Measurements from ENCODE around the gene TMEM258. TPM values are rescaled to one million over a fixed set of nuclear protein-coding genes. Genes with fewer than 3 reads are reported as not detected.

TMEM258 gene
- total RNA-seq, 1 experiment from 2014 or later: 296 TPM

- Histone ChIP-seq H3K36me3 (replicated peaks; ENCODE audit: control insufficient read depth, insufficient read depth, low read length) (peaks cover 34% of the 10 kb centered on the region), H3K27me3 (ENCODE audit: control insufficient read depth, insufficient read depth, low read length) (no peaks in the 10 kb centered on the region), H3K4me3 (ENCODE audit: insufficient read depth, low read depth, low read length) (peak overlapping the region; percentile 41)
- peak; percentile 55 for DNase-seq
These were observed 22.0 kb upstream of the TMEM258 start for GRCh38 chr11:61814247-61814957.

- Histone ChIP-seq H3K36me3 (replicated peaks; ENCODE audit: control insufficient read depth, insufficient read depth, low read length) (peaks cover 42% of the 10 kb centered on the region), H3K27me3 (ENCODE audit: control insufficient read depth, insufficient read depth, low read length) (no peaks in the 10 kb centered on the region), H3K4me3 (ENCODE audit: insufficient read depth, low read depth, low read length) (no peak overlapping the region)
- no peak for DNase-seq
These were observed 20.5 kb upstream of the TMEM258 start for GRCh38 chr11:61812736-61813411.

- Histone ChIP-seq H3K36me3 (replicated peaks; ENCODE audit: control insufficient read depth, insufficient read depth, low read length) (peaks cover 46% of the 10 kb centered on the region), H3K27me3 (ENCODE audit: control insufficient read depth, insufficient read depth, low read length) (no peaks in the 10 kb centered on the region), H3K4me3 (ENCODE audit: insufficient read depth, low read depth, low read length) (no peak overlapping the region)
- no peak for DNase-seq
These were observed 19.4 kb upstream of the TMEM258 start for GRCh38 chr11:61811831-61812230.

GRCh38 chr11:61810671-61811175, 18.3 kb upstream of the TMEM258 start:
- peaks cover 53% of the 10 kb centered on the region for H3K36me3 ChIP-seq (replicated peaks; ENCODE audit: control insufficient read depth, insufficient read depth, low read length)
- no peak for DNase-seq

GRCh38 chr11:61806785-61807184, 14.4 kb upstream of the TMEM258 start:
- no peak overlapping the region for H3K4me3 ChIP-seq (ENCODE audit: insufficient read depth, low read depth, low read length)
- H3K27me3 ChIP-seq (ENCODE audit: control insufficient read depth, insufficient read depth, low read length): no peaks in the 10 kb centered on the region
- DNase-seq: no peak
- H3K36me3 ChIP-seq (replicated peaks; ENCODE audit: control insufficient read depth, insufficient read depth, low read length): peaks cover 72% of the 10 kb centered on the region

More at GRCh38 chr11:61810671-61811175, 18.3 kb upstream of the TMEM258 start:
- H3K27me3 ChIP-seq (ENCODE audit: control insufficient read depth, insufficient read depth, low read length): no peaks in the 10 kb centered on the region
- no peak overlapping the region for H3K4me3 ChIP-seq (ENCODE audit: insufficient read depth, low read depth, low read length)

- no peak for DNase-seq
- peaks cover 67% of the 10 kb centered on the region for H3K36me3 ChIP-seq (replicated peaks; ENCODE audit: control insufficient read depth, insufficient read depth, low read length)
- H3K4me3 ChIP-seq (ENCODE audit: insufficient read depth, low read depth, low read length): no peak overlapping the region
- H3K27me3 ChIP-seq (ENCODE audit: control insufficient read depth, insufficient read depth, low read length): no peaks in the 10 kb centered on the region
These were observed 12.7 kb upstream of the TMEM258 start for GRCh38 chr11:61805146-61805545.

GRCh38 chr11:61803889-61804647, 11.7 kb upstream of the TMEM258 start:
- Histone ChIP-seq H3K27me3 (ENCODE audit: control insufficient read depth, insufficient read depth, low read length) (no peaks in the 10 kb centered on the region), H3K4me3 (ENCODE audit: insufficient read depth, low read depth, low read length) (no peak overlapping the region), H3K36me3 (replicated peaks; ENCODE audit: control insufficient read depth, insufficient read depth, low read length) (peaks cover 66% of the 10 kb centered on the region)
- DNase-seq: no peak

- H3K4me3 ChIP-seq (ENCODE audit: insufficient read depth, low read depth, low read length): no peak overlapping the region
- H3K36me3 ChIP-seq (replicated peaks; ENCODE audit: control insufficient read depth, insufficient read depth, low read length): peaks cover 58% of the 10 kb centered on the region
- H3K27me3 ChIP-seq (ENCODE audit: control insufficient read depth, insufficient read depth, low read length): no peaks in the 10 kb centered on the region
- DNase-seq: no peak
These were observed 10.2 kb upstream of the TMEM258 start for GRCh38 chr11:61802605-61803004.

GRCh38 chr11:61800331-61801281, 8.2 kb upstream of the TMEM258 start:
- DNase-seq: no peak
- Histone ChIP-seq H3K36me3 (replicated peaks; ENCODE audit: control insufficient read depth, insufficient read depth, low read length) (peaks cover 53% of the 10 kb centered on the region), H3K4me3 (ENCODE audit: insufficient read depth, low read depth, low read length) (no peak overlapping the region), H3K27me3 (ENCODE audit: control insufficient read depth, insufficient read depth, low read length) (no peaks in the 10 kb centered on the region)

- Histone ChIP-seq H3K4me3 (ENCODE audit: insufficient read depth, low read depth, low read length) (no peak overlapping the region), H3K36me3 (replicated peaks; ENCODE audit: control insufficient read depth, insufficient read depth, low read length) (peaks cover 51% of the 10 kb centered on the region), H3K27me3 (ENCODE audit: control insufficient read depth, insufficient read depth, low read length) (no peaks in the 10 kb centered on the region)
- no peak for DNase-seq
These were observed 7.4 kb upstream of the TMEM258 start for GRCh38 chr11:61799665-61800284.

- Histone ChIP-seq H3K36me3 (replicated peaks; ENCODE audit: control insufficient read depth, insufficient read depth, low read length) (peaks cover 29% of the 10 kb centered on the region), H3K27me3 (ENCODE audit: control insufficient read depth, insufficient read depth, low read length) (no peaks in the 10 kb centered on the region), H3K4me3 (ENCODE audit: insufficient read depth, low read depth, low read length) (no peak overlapping the region)
- DNase-seq: peak; percentile 83
These were observed 5.0 kb upstream of the TMEM258 start for GRCh38 chr11:61797263-61797944.

- Histone ChIP-seq H3K27me3 (ENCODE audit: control insufficient read depth, insufficient read depth, low read length) (no peaks in the 10 kb centered on the region), H3K4me3 (ENCODE audit: insufficient read depth, low read depth, low read length) (no peak overlapping the region), H3K36me3 (replicated peaks; ENCODE audit: control insufficient read depth, insufficient read depth, low read length) (peaks cover 24% of the 10 kb centered on the region)
- DNase-seq: no peak
These were observed 3.6 kb upstream of the TMEM258 start for GRCh38 chr11:61795876-61796526.

- no peak for DNase-seq
- Histone ChIP-seq H3K27me3 (ENCODE audit: control insufficient read depth, insufficient read depth, low read length) (no peaks in the 10 kb centered on the region), H3K4me3 (ENCODE audit: insufficient read depth, low read depth, low read length) (no peak overlapping the region), H3K36me3 (replicated peaks; ENCODE audit: control insufficient read depth, insufficient read depth, low read length) (peaks cover 22% of the 10 kb centered on the region)
These were observed 3.1 kb upstream of the TMEM258 start for GRCh38 chr11:61795459-61795858.

Data from H7 (cell line).